Erythroblast (primary cell): ENCODE measurements around the gene ASAH2B.
"Not testable (repeated sequence)": the region's sequence is repeated elsewhere in the genome, so short reads cannot be mapped to it uniquely, and the experiment has no call there.

Experiments used
- GATA1 ChIP-seq: IDR thresholded peaks from 2 replicates; pipeline ENCODE4 v1.6.1; 2011; ENCODE audit warnings: low read depth, mild to moderate bottlenecking, control low read depth, low read length, moderate library complexity
- POLR2A ChIP-seq: IDR thresholded peaks from 2 replicates; pipeline ENCODE4 v1.6.1; 2011; ENCODE audit warnings: mild to moderate bottlenecking, low read length

DNA sequence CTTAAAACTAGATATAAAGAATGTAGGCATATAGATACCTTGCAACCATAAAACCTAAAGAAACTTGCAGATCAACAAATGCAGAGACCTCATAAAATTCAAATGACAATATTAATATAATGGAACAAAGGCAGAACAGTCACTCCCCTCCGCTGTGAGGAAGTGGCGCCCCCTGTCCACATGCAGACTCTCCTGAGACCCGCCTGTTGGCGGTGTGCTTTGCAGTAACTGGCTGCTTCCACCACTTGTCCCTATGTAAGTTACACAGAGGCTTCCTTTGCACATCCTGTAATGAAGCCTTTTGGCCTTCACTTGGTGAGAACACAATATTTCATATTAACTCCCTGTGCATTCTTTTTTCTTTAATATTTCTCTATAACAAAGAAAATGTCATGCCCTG, 41.9 kb upstream of the ASAH2B start:
- TF ChIP-seq POLR2A, GATA1: not testable (repeated sequence)
